Measurements from ENCODE around the gene SEC22B.
"Not testable (repeated sequence)": the region's sequence is repeated elsewhere in the genome, so short reads cannot be mapped to it uniquely, and the experiment has no call there.

SEC22B gene

GRCh38 chr1:120176092-120176855 lies at the start of gene SEC22B:
TSS of gene SEC22B (minus strand) at chr1:120176520. CDS start at chr1:120176381, 139 bp downstream.
- peak; percentile 73 for DNase-seq (ENCODE audit: low spot score)

DNA sequence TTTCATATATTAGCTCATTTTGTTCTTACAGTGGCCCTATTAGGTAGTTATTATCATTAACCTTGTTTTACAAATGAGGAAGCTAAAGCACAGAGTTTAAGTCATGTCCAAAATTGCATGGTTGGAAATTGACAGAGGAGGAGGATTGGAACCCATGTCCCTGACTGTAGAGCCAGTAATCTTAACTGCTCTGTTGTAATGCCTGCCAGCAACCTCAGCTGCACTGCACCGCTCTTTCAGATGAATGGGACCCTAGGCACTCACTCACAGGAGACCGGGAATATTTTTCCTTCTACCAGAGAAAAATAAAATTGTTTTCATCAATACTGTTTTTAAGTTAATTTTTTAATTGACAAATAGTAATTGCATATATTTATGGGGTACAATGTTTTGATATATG lies 41.6 kb upstream of the SEC22B start:
- not testable (repeated sequence) for DNase-seq (ENCODE audit: low spot score)

DNA sequence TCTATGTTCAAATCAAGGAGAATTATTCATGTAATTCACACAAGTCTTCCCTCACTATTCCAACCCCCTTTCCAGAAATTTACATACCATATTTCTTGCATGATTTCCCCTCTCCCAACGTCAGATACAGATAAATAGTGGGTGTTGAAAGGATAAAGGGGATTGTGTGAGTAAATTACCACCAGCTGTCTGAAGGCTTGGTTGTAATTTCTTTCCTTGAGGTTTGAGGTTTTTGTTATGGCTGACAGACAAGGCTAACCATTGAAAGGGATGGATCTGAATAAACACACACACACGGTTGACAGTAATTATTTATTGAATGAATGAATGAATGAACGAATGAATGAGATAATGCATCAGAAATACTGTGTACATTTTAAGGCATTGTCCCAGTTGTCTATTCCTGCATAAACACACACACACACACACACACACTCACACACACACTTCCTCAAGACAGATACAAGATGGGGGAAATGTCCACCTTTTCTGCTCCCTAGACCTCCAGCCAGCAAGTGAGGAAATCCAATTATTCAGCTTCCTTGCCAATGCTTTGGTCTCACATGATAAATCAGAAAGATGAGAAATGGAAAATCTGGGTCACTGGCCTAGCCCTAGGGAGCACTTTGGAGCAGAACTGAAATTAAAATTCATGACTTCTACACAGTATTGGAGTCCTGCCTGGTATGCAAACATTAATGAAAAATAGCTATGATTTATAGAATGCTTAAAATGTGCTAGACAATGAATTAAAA lies 41.0 kb upstream of the SEC22B start:
- DNase-seq (ENCODE audit: low spot score) = not testable (repeated sequence)

DNA sequence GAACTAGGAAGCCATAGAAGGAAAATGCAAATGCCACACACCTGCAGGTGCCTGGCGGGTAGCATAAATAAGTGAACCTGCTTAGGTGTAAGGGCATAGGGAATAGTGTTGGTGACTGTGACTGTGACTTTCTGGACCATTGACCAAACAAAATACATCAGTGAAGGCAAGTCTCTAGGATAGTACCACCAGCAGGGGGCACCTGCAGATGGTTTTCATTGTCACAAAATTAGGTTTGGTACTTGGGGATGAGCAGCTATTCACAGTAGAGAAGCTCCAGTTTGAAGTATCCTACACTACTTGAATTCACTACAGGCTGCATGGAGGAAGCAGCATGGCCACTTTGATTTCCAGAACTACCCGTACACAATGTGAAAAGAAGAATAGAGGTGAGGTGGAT lies 37.3 kb upstream of the SEC22B start:
- not testable (repeated sequence) for DNase-seq (ENCODE audit: low spot score)

- not testable (repeated sequence) for DNase-seq (ENCODE audit: low spot score)
Measured at GRCh38 chr1:120210754-120211153, 34.4 kb upstream of the SEC22B start.

GRCh38 chr1:120196863-120197775 lies 20.8 kb upstream of the SEC22B start:
- not testable (repeated sequence) for DNase-seq (ENCODE audit: low spot score)

GRCh38 chr1:120188626-120189025 lies 12.3 kb upstream of the SEC22B start:
- DNase-seq (ENCODE audit: low spot score) = not testable (repeated sequence)

DNA sequence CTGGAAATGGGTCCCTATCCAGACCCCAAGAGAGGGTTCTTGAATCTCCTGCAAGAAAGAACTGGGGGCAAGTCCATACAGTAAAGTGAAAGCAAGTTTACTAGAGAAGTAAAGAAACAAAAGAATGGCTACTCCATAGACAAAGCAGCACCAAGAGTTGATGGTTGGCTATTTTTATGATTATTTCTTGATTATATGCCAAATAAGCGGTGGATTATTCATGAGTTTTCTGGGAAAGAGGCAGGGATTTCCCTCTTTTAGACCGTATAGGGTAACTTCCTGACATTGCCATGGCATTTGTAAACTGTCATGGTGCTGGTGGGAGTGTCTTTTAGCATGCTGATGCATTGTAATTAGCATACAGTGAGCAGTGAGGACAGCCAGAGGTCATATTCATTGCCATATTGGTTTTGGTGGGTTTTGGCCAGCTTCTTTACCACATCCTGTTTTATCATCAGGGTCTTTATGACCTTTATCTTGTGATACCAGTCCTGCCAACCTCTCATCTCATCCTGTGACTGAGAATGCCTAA lies 5.9 kb upstream of the SEC22B start:
- not testable (repeated sequence) for DNase-seq (ENCODE audit: low spot score)

DNA sequence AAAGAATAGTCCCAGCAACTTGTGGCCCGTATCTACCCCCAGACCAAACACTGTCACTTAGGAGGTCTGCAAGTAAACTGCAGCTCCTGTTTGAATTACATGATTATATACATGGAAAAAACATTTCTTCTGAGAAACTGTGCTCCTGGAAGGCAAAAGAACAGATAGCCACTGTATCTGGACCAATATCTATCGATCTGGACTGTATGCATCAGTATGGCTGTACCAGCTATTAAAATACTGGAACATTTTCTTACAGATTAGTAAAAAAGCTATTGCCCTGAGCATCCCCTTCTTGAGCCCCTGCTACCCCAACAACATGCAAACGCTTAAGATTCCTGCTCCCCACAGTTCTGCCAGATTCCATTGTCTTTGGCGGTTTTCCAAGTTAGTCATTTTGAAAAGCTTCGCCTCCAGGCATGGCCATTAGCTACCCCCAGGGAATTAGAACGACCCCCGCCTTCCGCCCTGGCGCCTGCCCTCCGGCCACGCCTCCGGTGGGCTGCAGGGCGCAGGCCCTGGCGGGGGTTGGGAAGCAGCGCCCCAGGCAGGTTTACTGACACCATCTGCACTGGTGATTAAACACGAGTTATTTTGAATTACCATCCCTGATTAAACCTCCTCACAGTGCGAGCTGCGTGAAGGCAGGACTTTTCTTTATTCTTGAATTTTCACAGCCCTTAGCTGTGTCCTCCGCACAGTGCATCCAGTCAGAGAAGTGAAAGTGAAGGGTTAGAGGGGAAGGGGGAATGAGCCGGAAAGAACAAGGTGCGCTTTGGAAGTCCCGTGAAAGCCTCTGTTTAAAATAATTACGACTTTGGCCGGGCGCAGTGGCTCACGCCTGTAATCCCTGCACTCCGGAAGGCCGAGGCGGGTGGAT lies 3.7 kb upstream of the SEC22B start:
- not testable (repeated sequence) for DNase-seq (ENCODE audit: low spot score)

GRCh38 chr1:120178799-120179756 lies 2.8 kb upstream of the SEC22B start:
- DNase-seq (ENCODE audit: low spot score) = no peak

DNA sequence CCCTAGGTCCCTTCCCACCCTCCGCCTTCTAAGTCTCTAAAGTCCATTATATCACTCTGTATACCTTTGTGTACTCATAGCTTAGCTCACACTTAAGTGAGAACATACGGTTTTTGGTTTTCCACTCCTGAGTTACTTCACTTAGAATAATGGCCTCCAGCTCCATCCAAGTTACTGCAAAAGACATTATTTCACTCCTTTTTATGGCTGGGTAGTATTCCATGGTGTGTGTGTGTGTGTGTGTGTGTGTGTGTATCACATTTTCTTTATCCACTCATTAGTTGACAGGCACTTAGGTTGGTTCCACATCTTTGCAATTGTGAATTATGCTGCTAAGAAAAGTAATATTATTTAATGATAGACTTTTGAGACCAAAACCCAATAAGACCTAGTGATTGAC lies 1.7 kb upstream of the SEC22B start:
- DNase-seq (ENCODE audit: low spot score) = not testable (repeated sequence)

DNA sequence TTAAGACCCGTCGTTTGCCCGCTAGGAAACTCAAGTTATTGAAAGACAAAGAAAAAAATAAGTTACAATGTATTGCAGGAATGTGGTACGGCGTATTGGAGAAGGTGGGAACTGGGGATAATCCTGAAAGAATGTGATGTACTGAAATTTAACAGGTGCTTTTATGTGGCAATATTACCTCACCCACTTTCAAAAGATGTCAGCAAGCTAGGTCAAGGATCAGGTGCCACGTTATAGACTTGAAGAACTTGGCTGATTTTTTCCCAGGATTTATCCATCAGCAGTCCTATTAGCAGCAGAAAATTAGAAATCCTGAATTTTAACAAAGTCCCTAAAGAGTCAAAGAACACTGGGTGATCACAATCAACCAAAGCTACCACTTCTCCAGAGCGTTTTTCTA lies 632 bp downstream of the SEC22B start:
- DNase-seq (ENCODE audit: low spot score) = not testable (repeated sequence)

DNA sequence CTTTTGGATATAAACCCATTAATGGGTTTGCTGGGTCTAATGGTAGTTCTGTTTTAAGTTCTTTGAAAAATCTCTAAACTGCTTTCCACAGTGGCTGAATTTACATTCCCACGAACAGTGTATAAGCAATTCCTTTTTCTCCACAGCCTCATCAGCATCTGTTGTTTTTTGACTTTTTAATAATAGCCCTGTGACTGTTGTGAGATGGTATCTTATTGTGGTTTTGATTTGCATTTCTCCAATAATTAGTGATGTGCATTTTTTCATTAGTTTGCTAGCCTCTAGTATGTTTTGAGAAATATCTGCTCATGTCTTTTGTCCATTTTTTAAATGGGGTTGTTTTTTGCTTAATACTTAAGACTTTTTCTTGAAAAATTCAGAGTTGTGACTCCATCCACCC lies 11.6 kb downstream of the SEC22B start:
- not testable (repeated sequence) for DNase-seq (ENCODE audit: low spot score)

DNA sequence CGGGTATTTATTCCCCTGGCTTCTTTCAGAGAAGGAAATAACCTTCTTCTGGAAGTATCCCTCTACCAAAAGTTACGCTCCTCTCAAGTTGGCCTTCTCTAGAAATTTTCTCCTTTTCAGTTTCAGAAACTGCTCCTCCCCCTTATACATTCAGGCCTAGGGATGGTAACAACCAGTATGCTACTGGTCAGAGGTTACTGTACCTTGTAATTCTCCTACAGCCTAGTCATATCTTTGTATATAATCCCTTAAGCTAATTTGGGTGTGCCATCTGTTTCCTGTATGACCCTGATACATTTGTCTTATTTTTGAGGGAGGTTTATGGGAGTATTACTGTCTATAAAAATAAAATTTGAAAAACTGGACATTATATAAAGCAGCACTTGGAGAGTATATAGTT lies 14.3 kb downstream of the SEC22B start:
- not testable (repeated sequence) for DNase-seq (ENCODE audit: low spot score)

GRCh38 chr1:120158495-120158894 lies 17.8 kb downstream of the SEC22B start:
- not testable (repeated sequence) for DNase-seq (ENCODE audit: low spot score)

DNA sequence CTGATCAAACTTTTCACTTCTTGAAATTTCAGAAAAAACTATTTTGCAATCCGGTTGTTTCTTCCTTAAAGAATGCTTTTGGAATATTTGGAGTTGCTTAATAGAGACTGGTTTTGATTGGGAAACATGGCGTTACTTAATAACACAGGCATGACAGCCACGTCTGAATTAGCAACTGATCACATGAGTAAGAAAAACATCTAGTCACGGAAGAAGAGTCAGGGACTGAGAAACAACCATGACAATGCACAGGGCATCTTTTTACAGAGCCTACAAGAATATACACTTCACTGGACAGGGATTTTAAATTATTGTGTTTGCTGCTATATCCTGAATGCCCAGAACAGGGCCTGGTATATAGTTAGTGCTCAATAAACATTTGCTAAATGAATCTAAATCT lies 18.2 kb downstream of the SEC22B start:
- not testable (repeated sequence) for DNase-seq (ENCODE audit: low spot score)

- DNase-seq (ENCODE audit: low spot score) = not testable (repeated sequence)
Measured at GRCh38 chr1:120150138-120150822, 26.0 kb downstream of the SEC22B start.

- not testable (repeated sequence) for DNase-seq (ENCODE audit: low spot score)
Measured at GRCh38 chr1:120149420-120150059, 26.8 kb downstream of the SEC22B start.

Measured in HuH-7 (cell line).